Sigmoid colon (tissue), 7 donors: ENCODE results near the gene ZNF420. TPM values are rescaled to one million over a fixed set of nuclear protein-coding genes. Genes with fewer than 3 reads are reported as not detected.
"Not testable (repeated sequence)": the region's sequence is repeated elsewhere in the genome, so short reads cannot be mapped to it uniquely, and the experiment has no call there.

ENCODE experiments used
- DNase-seq: peaks from one replicate; pipeline ENCODE4 v3.0.0-alpha.2; 2019
- H3K27ac ChIP-seq, 4 donors: fragments of 200-600 bp; sonication (generic); one replicate each; pipeline ENCODE4 v1.5.1; 2016 to 2019; ENCODE audit warnings: mild to moderate bottlenecking in 1 of 4
- H3K27me3 ChIP-seq, 3 donors: fragments of 200-600 bp; sonication (generic); one replicate each; pipeline ENCODE4 v1.5.1; 2019; ENCODE audit warnings: mild to moderate bottlenecking in 1 of 3
- H3K36me3 ChIP-seq, 4 donors: fragments of 200-600 bp; sonication (generic); one replicate each; pipeline ENCODE4 v1.5.1; 2016 to 2019
- H3K4me1 ChIP-seq, 4 donors: fragments of 200-600 bp; sonication (generic); one replicate each; pipeline ENCODE4 v1.5.1; 2017 to 2019
- H3K4me3 ChIP-seq, 4 donors: fragments of 200-600 bp; sonication (generic); one replicate each; pipeline ENCODE4 v1.5.1; 2017 to 2019; ENCODE audit warnings: mild to moderate bottlenecking in 2 of 4, moderate library complexity in 1 of 4
- H3K9me3 ChIP-seq, 4 donors: fragments of 200-600 bp in 3 of 4; sonication (generic) in 3 of 4; one replicate each; pipeline versions ENCODE4 v1.5.1 to v1.6.1; 2013 to 2019
- EP300 ChIP-seq, 4 donors: sonication (generic); formaldehyde crosslinking; IDR thresholded peaks; one replicate each; pipeline ENCODE4 v1.6.1; 2017; ENCODE audit warnings: antibody characterized with exemption in 4 of 4
- POLR2A ChIP-seq, 2 donors: fragments of 450-650 bp; IDR thresholded peaks; one replicate each; pipeline ENCODE4 v1.6.1; 2016; ENCODE audit warnings: antibody characterized with exemption in 2 of 2, mild to moderate bottlenecking in 2 of 2, moderate library complexity in 2 of 2
- POLR2AphosphoS5 ChIP-seq, 4 donors: sonication (generic); formaldehyde crosslinking; IDR thresholded peaks; one replicate each; pipeline ENCODE4 v1.6.1; 2017; ENCODE audit warnings: antibody characterized with exemption in 4 of 4
- WGBS, 2 donors: extraction: QIAGEN DNeasy Blood & Tissue Kit; methylation state at CpG; one replicate each; pipeline ENCODE4 v1.1.7; 2013; 5-methylcytosine and 5-hydroxymethylcytosine counted together
- intact Hi-C: fragments of 100-400 bp; cut with DNase I; formaldehyde crosslinking; loops from one replicate; pipeline ENCODE4 v1.15.1; 2023
- polyA plus RNA-seq, 3 donors: library from polyadenylated mRNA; stranded (reverse); fragments of 200-250 nt; gene quantifications; one replicate each; pipeline ENCODE4 v1.2.3, GENCODE V29; 2013
- total RNA-seq, 4 donors: library from RNA; depleted of rRNA; stranded (reverse); fragments of >200 nt; gene quantifications; one replicate each; pipeline ENCODE4 v1.1.0, GENCODE V29; 2016
- TF ChIP-seq, protein P1 (sequence below), 4 experiments: fragments of 450-650 bp in 3 of 4; fragments of 200-600 bp in 1 of 4; IDR thresholded peaks; one replicate each; pipeline ENCODE4 v1.5.1; 2016 to 2019; ENCODE audit warnings: antibody characterized with exemption in 4 of 4, mild to moderate bottlenecking in 3 of 4, moderate library complexity in 2 of 4
- donor health status: healthy with polysubstance abuse.
- donor health status: Bipolar disorder and iron deficiency.
- donor health status: healthy.

Gene ZNF420
- total and polyA plus RNA-seq, 7 donors: 1.2 to 18.6 (median 8.4) TPM

DNA sequence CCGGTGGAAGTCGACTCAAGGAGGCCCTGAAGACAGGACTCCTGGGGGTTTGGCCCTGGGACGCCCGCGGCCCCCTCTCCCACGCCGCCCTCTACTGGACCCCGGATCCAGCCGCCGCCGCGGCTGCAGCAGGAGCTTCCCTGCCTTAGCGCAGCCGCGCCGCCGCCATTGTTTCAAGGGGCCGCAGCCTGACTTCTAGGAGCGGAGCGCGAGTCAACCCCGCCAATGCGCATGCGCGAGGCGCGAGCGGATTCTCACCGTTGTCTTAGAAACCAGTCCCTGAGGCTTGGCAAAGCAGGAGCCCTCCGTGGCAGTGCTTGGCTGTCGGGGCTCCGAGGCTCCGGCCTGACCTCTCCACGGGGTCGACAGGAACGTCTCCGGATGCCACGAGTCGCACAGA is 19.1 kb upstream of the ZNF420 start:
- Histone ChIP-seq H3K36me3 (no peaks in the 10 kb centered on the region), H3K27ac (no peak overlapping the region), H3K4me3 (no peak overlapping the region), H3K9me3 (peaks cover 0 to 26% (median 7%) of the 10 kb centered on the region in 4 donors), H3K27me3 (no peaks in the 10 kb centered on the region), H3K4me1 (no peaks in the 10 kb centered on the region)
- intact Hi-C loops: no loop called here
- WGBS, 2 donors: 54 to 84% methylated on average over 39 of the region's 39 CpGs
- TF ChIP-seq POLR2AphosphoS5 (IDR thresholded peaks at IDR 0.05): no peak
- no peak for TF ChIP-seq POLR2A (IDR thresholded peaks at IDR 0.05)
- no peak for TF ChIP-seq EP300 (IDR thresholded peaks at IDR 0.05)
- TF ChIP-seq, protein P1, sequence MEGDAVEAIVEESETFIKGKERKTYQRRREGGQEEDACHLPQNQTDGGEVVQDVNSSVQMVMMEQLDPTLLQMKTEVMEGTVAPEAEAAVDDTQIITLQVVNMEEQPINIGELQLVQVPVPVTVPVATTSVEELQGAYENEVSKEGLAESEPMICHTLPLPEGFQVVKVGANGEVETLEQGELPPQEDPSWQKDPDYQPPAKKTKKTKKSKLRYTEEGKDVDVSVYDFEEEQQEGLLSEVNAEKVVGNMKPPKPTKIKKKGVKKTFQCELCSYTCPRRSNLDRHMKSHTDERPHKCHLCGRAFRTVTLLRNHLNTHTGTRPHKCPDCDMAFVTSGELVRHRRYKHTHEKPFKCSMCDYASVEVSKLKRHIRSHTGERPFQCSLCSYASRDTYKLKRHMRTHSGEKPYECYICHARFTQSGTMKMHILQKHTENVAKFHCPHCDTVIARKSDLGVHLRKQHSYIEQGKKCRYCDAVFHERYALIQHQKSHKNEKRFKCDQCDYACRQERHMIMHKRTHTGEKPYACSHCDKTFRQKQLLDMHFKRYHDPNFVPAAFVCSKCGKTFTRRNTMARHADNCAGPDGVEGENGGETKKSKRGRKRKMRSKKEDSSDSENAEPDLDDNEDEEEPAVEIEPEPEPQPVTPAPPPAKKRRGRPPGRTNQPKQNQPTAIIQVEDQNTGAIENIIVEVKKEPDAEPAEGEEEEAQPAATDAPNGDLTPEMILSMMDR (IDR thresholded peaks at IDR 0.05): no peak
- DNase-seq: no peak

DNA sequence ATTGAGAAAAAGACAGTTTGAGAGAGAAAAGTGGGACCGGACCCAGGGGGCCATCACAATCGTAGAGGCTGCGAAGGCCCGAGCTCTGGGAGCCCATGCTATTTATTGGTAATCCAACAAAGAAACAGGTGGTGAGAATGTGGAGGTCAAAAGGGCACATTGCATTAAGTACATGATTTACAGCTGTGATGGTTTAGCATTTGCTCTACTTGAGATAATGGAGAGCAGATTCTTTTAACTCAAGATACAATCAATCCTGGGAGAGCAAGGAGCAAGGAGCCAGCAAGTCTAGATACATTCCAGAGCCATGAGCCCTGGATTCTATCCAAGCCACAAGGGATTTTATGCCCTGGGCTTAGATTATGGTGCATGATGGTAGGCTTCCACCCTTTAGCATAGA is 13.3 kb upstream of the ZNF420 start:
- H3K4me1 ChIP-seq, intact Hi-C loops, DNase-seq, H3K4me3 ChIP-seq, H3K27me3 ChIP-seq, H3K27ac ChIP-seq, H3K36me3 ChIP-seq, H3K9me3 ChIP-seq: not testable (repeated sequence)
- WGBS, 2 donors: 81 to 85% methylated on average over 4 of the region's 4 CpGs

DNA sequence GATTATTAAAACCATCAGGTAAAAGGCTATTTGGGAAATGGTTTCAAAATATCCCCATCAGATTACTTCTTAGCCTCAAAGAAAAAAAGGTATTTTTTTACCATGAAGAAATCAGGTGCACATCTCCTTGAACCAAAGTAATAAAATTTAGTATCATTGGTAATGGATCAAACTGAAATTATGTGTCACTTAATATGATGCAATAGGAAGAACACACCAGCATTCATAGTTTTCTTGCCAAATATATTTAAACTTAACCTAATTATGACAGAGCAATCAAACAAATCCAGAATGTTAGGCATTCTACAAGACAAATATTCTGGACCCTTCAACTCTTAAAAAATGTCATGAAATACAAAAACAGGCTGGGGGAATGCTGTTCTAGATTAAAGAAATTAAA is 4.1 kb upstream of the ZNF420 start:
- intact Hi-C loops: no loop called here
- TF ChIP-seq, protein P1 (IDR thresholded peaks at IDR 0.05): no peak
- TF ChIP-seq POLR2A (IDR thresholded peaks at IDR 0.05) (no peak), POLR2AphosphoS5 (IDR thresholded peaks at IDR 0.05) (no peak), EP300 (IDR thresholded peaks at IDR 0.05) (no peak)
- Histone ChIP-seq H3K4me1 (peaks cover 0 to 14% (median 6%) of the 10 kb centered on the region in 4 donors), H3K9me3 (peaks cover 0 to 2% (median 0%) of the 10 kb centered on the region in 4 donors), H3K27me3 (no peaks in the 10 kb centered on the region), H3K4me3 (no peak overlapping the region), H3K36me3 (no peaks in the 10 kb centered on the region), H3K27ac (no peak overlapping the region)
- DNase-seq: no peak

DNA sequence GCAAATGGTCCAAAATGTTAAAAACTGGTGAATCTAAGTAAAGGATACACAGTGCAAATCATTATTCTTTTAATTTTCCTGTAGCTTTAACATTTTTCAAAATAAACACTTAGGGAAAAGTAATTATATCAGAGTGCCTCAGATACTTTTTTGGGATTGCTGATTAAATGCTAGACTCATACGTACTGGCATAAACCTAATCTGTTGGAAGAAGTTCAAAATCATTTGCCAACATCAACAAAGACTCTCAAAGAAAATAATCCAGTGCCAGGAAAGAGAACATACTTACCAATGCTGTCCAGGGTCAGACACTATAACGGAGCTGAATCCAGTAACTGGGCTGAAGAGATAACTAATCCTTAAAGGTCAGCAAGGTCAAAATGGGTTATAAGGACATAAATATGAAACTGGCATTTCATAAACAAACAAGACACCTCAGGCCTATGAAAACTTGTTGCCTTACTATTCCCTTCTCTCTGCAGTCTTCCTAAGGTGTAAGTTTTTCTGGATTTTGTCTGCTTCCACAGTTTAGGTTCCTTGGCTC is 3.3 kb upstream of the ZNF420 start:
- WGBS, 2 donors: 43 to 65% methylated on average over 2 of the region's 2 CpGs
- no peak for DNase-seq
- Histone ChIP-seq H3K4me1 (peaks cover 0 to 20% (median 13%) of the 10 kb centered on the region in 4 donors), H3K27me3 (no peaks in the 10 kb centered on the region), H3K36me3 (no peaks in the 10 kb centered on the region), H3K4me3 (no peak overlapping the region), H3K27ac (no peak overlapping the region), H3K9me3 (peaks cover 0 to 1% (median 0%) of the 10 kb centered on the region in 4 donors)
- intact Hi-C loops: loop anchor here (5.0 kb wide), 2 partner anchors 137 to 238 kb away; partner anchors contain the start of genes ZNF585B and ZNF790
- TF ChIP-seq POLR2AphosphoS5 (IDR thresholded peaks at IDR 0.05) (no peak), POLR2A (IDR thresholded peaks at IDR 0.05) (no peak), EP300 (IDR thresholded peaks at IDR 0.05) (no peak)
- TF ChIP-seq, protein P1 (IDR thresholded peaks at IDR 0.05): no peak

DNA sequence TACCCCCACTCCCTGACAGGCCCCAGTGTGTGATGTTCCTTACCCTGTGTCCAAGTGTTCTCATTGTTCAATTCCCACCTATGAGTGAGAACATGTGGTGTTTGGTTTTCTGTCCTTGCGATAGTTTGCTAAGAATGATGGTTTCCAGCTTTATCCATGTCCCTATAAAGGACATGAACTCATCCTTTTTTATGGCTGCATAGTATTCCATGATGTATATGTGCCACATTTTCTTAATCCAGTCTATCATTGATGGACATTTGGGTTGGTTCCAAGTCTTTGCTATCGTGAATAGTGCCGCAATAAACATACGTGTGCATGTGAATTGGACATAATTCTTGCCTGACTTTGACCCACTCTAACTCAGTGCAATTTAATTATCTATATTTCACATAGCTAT is 1.7 kb upstream of the ZNF420 start:
- H3K4me1 ChIP-seq: peaks cover 0 to 20% (median 14%) of the 10 kb centered on the region in 4 donors
- not testable (repeated sequence) for H3K4me3 ChIP-seq, DNase-seq, H3K27me3 ChIP-seq, H3K36me3 ChIP-seq, H3K9me3 ChIP-seq
- intact Hi-C loops: loop anchor here (5.0 kb wide), 2 partner anchors 136 to 239 kb away; partner anchors contain the start of genes ZNF585B and ZNF790
- 94 to 98% methylated on average over 4 of the region's 4 CpGs for WGBS, 2 donors
- H3K27ac ChIP-seq: peak overlapping the region in 1 of 4 donors; percentile 88

DNA sequence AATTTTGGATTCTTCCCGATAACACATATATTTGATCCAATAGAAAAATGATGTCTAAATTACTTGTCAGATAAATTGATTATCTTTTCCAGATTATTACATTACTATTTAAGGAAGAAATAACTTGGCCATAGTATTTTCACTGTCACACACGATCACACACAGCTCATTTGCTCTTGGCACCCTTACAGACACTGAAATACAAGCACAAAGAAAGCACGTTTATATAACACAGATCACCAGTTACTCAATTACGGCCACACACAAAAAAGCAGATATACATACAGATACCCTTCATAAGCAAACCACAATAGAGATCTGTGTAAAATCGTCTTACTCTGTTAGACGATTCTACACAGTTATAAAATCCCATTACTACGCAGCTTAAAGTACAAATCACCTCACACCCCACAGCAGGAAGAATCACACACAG is 716 bp upstream of the ZNF420 start:
- Histone ChIP-seq H3K27ac (peak overlapping the region; percentile 86 to 91 (median 88)), H3K9me3 (no peaks in the 10 kb centered on the region), H3K27me3 (no peaks in the 10 kb centered on the region), H3K36me3 (peaks cover 0 to 6% (median 5%) of the 10 kb centered on the region in 4 donors), H3K4me1 (peaks cover 0 to 20% (median 14%) of the 10 kb centered on the region in 4 donors), H3K4me3 (peak overlapping the region; percentile 58 to 82 (median 74))
- no peak for DNase-seq
- WGBS, 2 donors: 11 to 13% methylated on average over 7 of the region's 7 CpGs
- TF ChIP-seq, protein P1 (IDR thresholded peaks at IDR 0.05): no peak
- TF ChIP-seq EP300 (IDR thresholded peaks at IDR 0.05) (no peak), POLR2A (IDR thresholded peaks at IDR 0.05) (no peak), POLR2AphosphoS5 (IDR thresholded peaks at IDR 0.05) (no peak)
- intact Hi-C loops: loop anchor here (5.0 kb wide), 2 partner anchors 135 to 240 kb away; partner anchors contain the start of genes ZNF585B and ZNF790
